BLaER1 treated with 17β-estradiol and CSF1 and Interleukin-3, amounts not matched to agents 10 nM and 100 nM (cell line): Measurements from ENCODE around the gene MAGI2.
"Not testable (repeated sequence)": the region's sequence is repeated elsewhere in the genome, so short reads cannot be mapped to it uniquely, and the experiment has no call there.

ENCODE experiments used
- H3K27ac ChIP-seq, 11 experiments: shearing (Covaris generic); formaldehyde crosslinking; 2 replicates each; pipeline ENCODE4 v1.8.1; 2022
- H3K27me3 ChIP-seq, 11 experiments: shearing (Covaris generic); formaldehyde crosslinking; 2 replicates each; pipeline ENCODE4 v1.8.1; 2022
- H3K36me3 ChIP-seq, 11 experiments: shearing (Covaris generic); formaldehyde crosslinking; 2 replicates each; pipeline ENCODE4 v1.8.1; 2022
- H3K4me1 ChIP-seq, 10 experiments: shearing (Covaris generic); formaldehyde crosslinking; 2 replicates each; pipeline ENCODE4 v1.8.1; 2022
- H3K4me2 ChIP-seq, 11 experiments: shearing (Covaris generic); formaldehyde crosslinking; 2 replicates each; pipeline ENCODE4 v1.8.1; 2022
- H3K4me3 ChIP-seq, 10 experiments: shearing (Covaris generic); formaldehyde crosslinking; 2 replicates each; pipeline ENCODE4 v1.8.1; 2022
- H3K9ac ChIP-seq, 11 experiments: shearing (Covaris generic); formaldehyde crosslinking; 2 replicates each; pipeline ENCODE4 v1.8.1; 2022
- H3K9me3 ChIP-seq, 11 experiments: shearing (Covaris generic); formaldehyde crosslinking; replicated peaks in 1 of 11; 2 replicates each; pipeline ENCODE4 v1.8.1; 2022
- H4K20me1 ChIP-seq, 11 experiments: shearing (Covaris generic); formaldehyde crosslinking; 2 replicates each; pipeline ENCODE4 v1.8.1; 2022
- Cebpa-rat ChIP-seq, 11 experiments: shearing (Covaris generic); IDR thresholded peaks; 2 replicates each; pipeline ENCODE4 v1.8.1; 2022

Gene MAGI2

DNA sequence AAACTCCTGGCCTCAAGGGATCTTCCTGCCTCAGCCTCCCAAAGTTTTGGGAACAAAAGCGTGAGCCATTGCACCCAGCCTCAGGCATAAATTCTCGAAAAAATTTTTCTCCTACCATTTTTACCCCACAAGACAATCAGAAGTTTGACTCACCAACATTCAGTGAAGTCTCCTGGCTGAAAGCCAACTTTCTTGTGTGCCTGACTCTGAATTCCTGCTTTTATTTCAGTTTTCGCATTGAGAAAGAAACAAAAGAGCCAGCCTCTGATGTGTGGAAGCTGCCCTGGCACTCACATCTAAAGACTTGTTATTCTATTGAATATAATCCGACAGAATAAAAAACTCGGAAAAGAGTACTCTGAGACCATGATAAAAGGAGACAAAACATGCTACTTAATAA lies 402.9 kb downstream of the MAGI2 start:
- Histone ChIP-seq H3K4me2 (no peak overlapping the region), H3K36me3 (no peaks in the 10 kb centered on the region), H3K27ac (no peak overlapping the region), H3K9ac (no peak overlapping the region), H3K9me3 (no peaks in the 10 kb centered on the region), H4K20me1 (no peaks in the 10 kb centered on the region), H3K4me1 (no peaks in the 10 kb centered on the region), H3K27me3 (no peaks in the 10 kb centered on the region), H3K4me3 (no peak overlapping the region)
- TF ChIP-seq Cebpa-rat (IDR thresholded peaks at IDR 0.05), result no peak

DNA sequence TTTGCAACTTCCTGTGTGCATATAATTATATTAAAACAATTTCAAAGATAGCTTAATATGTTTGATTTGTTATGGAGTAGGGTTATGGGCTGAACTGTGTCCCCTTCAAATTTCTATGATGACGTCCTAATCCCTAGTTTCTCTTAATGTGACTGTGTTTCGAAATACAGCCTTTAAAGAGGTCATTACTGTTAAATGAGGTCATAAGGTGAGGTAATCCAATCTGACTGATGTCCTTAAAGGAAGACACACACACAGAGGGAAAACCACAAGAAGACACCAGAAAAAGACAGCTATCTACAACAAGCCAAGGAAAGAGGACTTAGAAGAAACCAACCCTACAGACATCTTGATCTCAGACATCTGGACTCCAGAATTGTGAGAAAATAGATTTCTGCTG lies 407.4 kb downstream of the MAGI2 start:
- Histone ChIP-seq H3K9me3 (no peaks in the 10 kb centered on the region), H4K20me1 (no peaks in the 10 kb centered on the region), H3K36me3 (no peaks in the 10 kb centered on the region), H3K27me3 (no peaks in the 10 kb centered on the region), H3K4me1 (no peaks in the 10 kb centered on the region), H3K4me3 (no peak overlapping the region), H3K4me2 (no peak overlapping the region), H3K9ac (no peak overlapping the region), H3K27ac (no peak overlapping the region)
- no peak for TF ChIP-seq Cebpa-rat (IDR thresholded peaks at IDR 0.05)

DNA sequence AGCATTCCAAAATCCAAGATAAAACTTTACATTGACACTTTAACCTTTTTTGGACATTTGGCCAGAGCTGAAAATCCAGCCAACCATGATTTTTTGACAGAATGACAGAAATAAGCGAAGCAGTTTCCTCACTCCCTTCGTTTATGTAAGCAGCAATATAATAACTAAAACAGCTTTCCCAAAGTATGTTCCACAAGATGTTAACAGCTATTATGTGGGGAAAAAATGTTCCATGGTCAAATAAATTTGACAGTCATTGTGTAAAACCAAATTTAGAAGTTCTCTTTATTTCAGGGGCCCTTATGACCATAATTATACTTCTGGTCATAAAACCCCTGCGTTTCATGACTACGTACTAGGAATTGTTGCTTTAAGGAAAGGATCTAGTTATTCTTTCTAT lies 416.5 kb downstream of the MAGI2 start:
- Histone ChIP-seq H3K9me3 (no peaks in the 10 kb centered on the region), H3K4me1 (no peaks in the 10 kb centered on the region), H3K27ac (no peak overlapping the region), H3K9ac (no peak overlapping the region), H3K36me3 (no peaks in the 10 kb centered on the region), H3K4me3 (no peak overlapping the region), H3K27me3 (no peaks in the 10 kb centered on the region), H3K4me2 (no peak overlapping the region), H4K20me1 (no peaks in the 10 kb centered on the region)
- no peak for TF ChIP-seq Cebpa-rat (IDR thresholded peaks at IDR 0.05)

DNA sequence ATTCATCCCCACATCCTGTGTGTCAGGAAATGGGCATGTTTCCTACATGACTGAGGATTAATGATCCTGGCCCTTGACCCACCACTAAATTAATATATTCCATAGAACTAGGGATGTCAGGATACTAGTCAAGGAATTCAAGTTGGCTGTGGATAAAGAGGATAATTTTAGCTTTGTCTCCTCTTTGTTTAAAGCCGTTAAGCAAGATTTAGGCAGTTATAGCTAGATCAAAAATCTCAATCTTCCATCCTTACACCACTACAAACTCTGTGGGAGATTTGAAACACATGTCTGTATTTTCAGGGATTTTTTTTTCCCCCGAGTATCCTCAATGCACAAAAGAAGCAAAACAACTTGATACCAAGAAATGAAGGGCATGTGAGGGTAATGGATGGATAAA lies 417.1 kb downstream of the MAGI2 start:
- H3K4me3 ChIP-seq, result no peak overlapping the region
- no peak overlapping the region for H3K4me2 ChIP-seq
- H4K20me1 ChIP-seq, result no peaks in the 10 kb centered on the region
- no peak overlapping the region for H3K27ac ChIP-seq
- no peak for TF ChIP-seq Cebpa-rat (IDR thresholded peaks at IDR 0.05)
- no peaks in the 10 kb centered on the region for H3K4me1 ChIP-seq
- no peaks in the 10 kb centered on the region for H3K27me3 ChIP-seq
- H3K36me3 ChIP-seq, result no peaks in the 10 kb centered on the region
- H3K9me3 ChIP-seq, result no peaks in the 10 kb centered on the region
- no peak overlapping the region for H3K9ac ChIP-seq

DNA sequence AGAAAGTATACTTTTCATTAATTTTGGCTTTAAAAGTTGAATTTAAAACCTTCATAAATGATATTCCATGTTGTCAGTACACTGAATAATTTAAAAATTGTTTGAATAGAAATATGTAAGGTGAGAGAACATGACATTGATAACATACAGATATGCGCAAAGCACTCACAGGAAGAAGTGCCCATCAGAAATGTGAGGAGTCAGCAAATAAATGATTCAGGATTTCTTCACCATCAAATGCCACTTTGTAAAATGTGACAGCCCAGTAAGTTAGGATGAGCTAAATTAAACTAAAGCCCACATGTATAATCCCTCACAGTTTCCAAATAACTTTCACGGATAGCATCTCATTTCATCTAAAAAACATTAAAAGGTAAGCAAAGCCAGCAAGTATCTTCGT lies 417.6 kb downstream of the MAGI2 start:
- Histone ChIP-seq H3K36me3 (no peaks in the 10 kb centered on the region), H3K4me3 (no peak overlapping the region), H3K9ac (no peak overlapping the region), H3K4me1 (no peaks in the 10 kb centered on the region), H4K20me1 (no peaks in the 10 kb centered on the region), H3K9me3 (no peaks in the 10 kb centered on the region), H3K27ac (no peak overlapping the region), H3K27me3 (no peaks in the 10 kb centered on the region), H3K4me2 (no peak overlapping the region)
- no peak for TF ChIP-seq Cebpa-rat (IDR thresholded peaks at IDR 0.05)

DNA sequence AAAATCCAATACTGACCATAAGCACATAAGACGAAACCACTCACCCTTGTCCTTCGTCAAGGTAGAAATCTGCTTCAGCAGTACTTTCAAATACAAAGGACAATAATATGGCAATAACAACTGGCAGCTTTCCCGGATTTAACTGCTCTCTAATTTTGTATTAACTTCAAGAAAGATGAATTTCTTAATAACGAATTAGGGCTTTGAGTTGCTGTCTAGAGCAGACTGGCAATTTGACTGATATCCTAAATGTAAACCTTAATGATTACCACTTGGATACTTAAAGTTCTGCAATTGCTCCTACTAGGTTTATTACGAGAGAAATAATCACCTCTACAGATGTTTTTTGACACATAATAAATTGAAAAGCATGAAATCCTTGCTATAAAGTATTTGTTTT lies 418.7 kb downstream of the MAGI2 start:
- H3K27me3 ChIP-seq, result no peaks in the 10 kb centered on the region
- no peak for TF ChIP-seq Cebpa-rat (IDR thresholded peaks at IDR 0.05)
- H4K20me1 ChIP-seq, result no peaks in the 10 kb centered on the region
- no peaks in the 10 kb centered on the region for H3K36me3 ChIP-seq
- H3K4me2 ChIP-seq, result no peak overlapping the region
- no peak overlapping the region for H3K4me3 ChIP-seq
- H3K9me3 ChIP-seq, result no peaks in the 10 kb centered on the region
- no peak overlapping the region for H3K27ac ChIP-seq
- no peaks in the 10 kb centered on the region for H3K4me1 ChIP-seq
- no peak overlapping the region for H3K9ac ChIP-seq

DNA sequence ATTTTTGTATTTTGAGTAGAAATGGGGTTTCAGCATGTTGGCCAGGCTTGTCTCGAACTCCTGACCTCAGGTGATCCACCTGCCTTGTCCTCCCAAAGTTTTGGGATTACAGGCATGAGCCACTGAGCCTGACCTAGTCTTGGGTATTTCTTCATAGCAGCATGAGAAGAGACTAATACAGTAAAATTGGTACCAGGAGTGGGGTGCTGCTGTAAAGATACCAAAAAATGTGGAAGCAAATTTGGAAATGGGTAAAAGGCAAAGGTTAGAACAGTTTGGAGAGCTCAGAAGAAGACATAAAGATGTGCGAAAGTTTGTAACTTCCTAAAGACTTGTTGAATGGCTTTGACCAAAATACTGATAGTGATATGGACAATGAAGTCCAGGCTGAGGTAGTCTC lies 433.8 kb downstream of the MAGI2 start:
- not testable (repeated sequence) for H3K27me3 ChIP-seq, H3K27ac ChIP-seq, H4K20me1 ChIP-seq, H3K4me3 ChIP-seq, H3K4me2 ChIP-seq, H3K4me1 ChIP-seq, H3K9ac ChIP-seq, H3K36me3 ChIP-seq
- H3K9me3 ChIP-seq, result peaks cover 21 to 36% (median 29%) of the 10 kb centered on the region in 11 experiments

DNA sequence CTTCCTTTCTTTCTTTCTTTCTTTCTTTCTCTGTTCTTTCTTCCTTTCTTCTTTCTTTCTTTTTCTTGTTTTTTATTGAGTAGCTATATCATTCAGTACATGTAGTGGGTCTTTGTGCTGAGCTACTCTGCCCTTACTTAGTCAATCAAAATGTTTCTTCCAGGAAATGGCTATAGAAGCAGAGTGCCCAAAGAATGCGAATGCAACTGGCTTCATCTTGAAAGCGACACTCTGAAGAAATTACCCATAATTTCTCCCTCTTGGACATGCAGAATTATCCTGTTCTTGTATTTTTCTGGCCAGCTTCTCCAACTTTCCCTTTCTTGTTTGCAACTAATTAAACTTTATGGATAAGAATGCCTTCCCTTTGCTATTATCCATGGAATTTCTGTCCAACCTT lies 441.5 kb downstream of the MAGI2 start:
- Histone ChIP-seq H3K36me3 (no peaks in the 10 kb centered on the region), H4K20me1 (no peaks in the 10 kb centered on the region), H3K4me1 (no peaks in the 10 kb centered on the region), H3K4me3 (no peak overlapping the region), H3K9ac (no peak overlapping the region), H3K27me3 (no peaks in the 10 kb centered on the region), H3K4me2 (no peak overlapping the region), H3K9me3 (no peaks in the 10 kb centered on the region), H3K27ac (no peak overlapping the region)
- no peak for TF ChIP-seq Cebpa-rat (IDR thresholded peaks at IDR 0.05)

DNA sequence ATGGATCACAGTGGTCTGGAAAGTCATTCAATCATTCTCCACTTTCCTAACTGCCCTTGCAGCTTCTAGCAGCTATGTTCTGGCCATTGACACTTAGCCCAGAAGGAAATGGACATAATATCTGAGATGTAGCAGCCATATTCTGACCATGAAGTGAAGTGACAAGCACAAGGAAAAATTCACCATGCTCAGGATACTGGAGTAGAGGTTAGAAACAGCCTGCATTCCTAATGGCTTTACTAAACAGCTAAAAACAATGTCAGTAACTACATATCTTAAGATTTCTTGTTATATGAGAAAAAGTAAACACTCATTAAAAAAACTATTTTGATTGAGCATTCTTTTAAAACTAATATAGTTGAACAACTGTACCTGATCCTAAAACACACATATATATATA lies 443.8 kb downstream of the MAGI2 start:
- no peaks in the 10 kb centered on the region for H4K20me1 ChIP-seq
- H3K9me3 ChIP-seq, result no peaks in the 10 kb centered on the region
- H3K4me1 ChIP-seq, result no peaks in the 10 kb centered on the region
- no peaks in the 10 kb centered on the region for H3K27me3 ChIP-seq
- H3K4me3 ChIP-seq, result no peak overlapping the region
- TF ChIP-seq Cebpa-rat (IDR thresholded peaks at IDR 0.05), result no peak
- no peak overlapping the region for H3K9ac ChIP-seq
- no peak overlapping the region for H3K4me2 ChIP-seq
- no peak overlapping the region for H3K27ac ChIP-seq
- no peaks in the 10 kb centered on the region for H3K36me3 ChIP-seq

DNA sequence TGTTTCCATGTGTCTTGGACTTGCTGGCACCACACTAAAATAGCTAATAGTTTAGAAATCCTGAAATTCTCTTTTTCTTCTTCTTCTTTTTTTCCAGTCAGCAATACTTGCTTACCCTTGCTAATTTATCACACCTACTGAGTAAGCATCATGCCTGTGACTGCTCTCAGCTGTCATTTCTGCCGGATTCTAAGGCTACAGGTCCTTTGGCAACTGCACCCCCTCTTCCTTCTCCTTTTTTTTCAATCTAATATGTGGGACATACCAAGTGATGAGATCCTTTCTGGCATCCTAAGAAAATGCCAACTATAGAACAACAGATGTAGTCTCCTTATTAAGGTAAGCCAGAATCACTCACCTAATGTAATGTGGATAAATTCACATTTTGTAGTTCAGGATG lies 444.7 kb downstream of the MAGI2 start:
- Histone ChIP-seq H3K9ac (no peak overlapping the region), H3K4me3 (no peak overlapping the region), H3K9me3 (no peaks in the 10 kb centered on the region), H3K4me1 (no peaks in the 10 kb centered on the region), H3K27me3 (no peaks in the 10 kb centered on the region), H4K20me1 (no peaks in the 10 kb centered on the region), H3K36me3 (no peaks in the 10 kb centered on the region), H3K4me2 (no peak overlapping the region), H3K27ac (no peak overlapping the region)
- no peak for TF ChIP-seq Cebpa-rat (IDR thresholded peaks at IDR 0.05)

DNA sequence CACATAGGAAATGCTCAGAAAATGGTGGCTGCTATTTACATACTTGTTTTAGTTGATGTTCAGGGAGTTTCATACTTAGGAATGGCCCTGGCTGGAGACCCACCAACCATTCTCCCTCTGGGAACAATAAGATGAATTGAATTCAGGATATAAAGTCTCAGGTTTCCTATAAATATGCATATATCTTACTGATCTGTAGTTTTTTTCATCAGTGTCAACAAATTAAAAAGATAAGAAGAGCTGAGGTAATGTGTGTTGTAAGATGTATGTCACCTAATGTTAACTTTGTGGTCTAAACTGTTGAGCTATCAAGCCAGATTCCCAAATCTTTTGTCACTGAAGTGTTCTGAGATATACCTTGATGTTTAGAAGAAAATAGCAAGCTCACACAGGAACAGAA lies 457.5 kb downstream of the MAGI2 start:
- no peak for TF ChIP-seq Cebpa-rat (IDR thresholded peaks at IDR 0.05)
- H3K9ac ChIP-seq, result no peak overlapping the region
- no peaks in the 10 kb centered on the region for H4K20me1 ChIP-seq
- no peak overlapping the region for H3K4me3 ChIP-seq
- H3K36me3 ChIP-seq, result no peaks in the 10 kb centered on the region
- H3K27ac ChIP-seq, result no peak overlapping the region
- peaks cover 0 to 4% (median 0%) of the 10 kb centered on the region in 10 experiments; a peak in 2 of 20 replicates for H3K4me1 ChIP-seq
- no peaks in the 10 kb centered on the region for H3K27me3 ChIP-seq
- H3K9me3 ChIP-seq, result no peaks in the 10 kb centered on the region
- no peak overlapping the region for H3K4me2 ChIP-seq
